ENCODE results near the gene HGS.

Gene HGS

DNA sequence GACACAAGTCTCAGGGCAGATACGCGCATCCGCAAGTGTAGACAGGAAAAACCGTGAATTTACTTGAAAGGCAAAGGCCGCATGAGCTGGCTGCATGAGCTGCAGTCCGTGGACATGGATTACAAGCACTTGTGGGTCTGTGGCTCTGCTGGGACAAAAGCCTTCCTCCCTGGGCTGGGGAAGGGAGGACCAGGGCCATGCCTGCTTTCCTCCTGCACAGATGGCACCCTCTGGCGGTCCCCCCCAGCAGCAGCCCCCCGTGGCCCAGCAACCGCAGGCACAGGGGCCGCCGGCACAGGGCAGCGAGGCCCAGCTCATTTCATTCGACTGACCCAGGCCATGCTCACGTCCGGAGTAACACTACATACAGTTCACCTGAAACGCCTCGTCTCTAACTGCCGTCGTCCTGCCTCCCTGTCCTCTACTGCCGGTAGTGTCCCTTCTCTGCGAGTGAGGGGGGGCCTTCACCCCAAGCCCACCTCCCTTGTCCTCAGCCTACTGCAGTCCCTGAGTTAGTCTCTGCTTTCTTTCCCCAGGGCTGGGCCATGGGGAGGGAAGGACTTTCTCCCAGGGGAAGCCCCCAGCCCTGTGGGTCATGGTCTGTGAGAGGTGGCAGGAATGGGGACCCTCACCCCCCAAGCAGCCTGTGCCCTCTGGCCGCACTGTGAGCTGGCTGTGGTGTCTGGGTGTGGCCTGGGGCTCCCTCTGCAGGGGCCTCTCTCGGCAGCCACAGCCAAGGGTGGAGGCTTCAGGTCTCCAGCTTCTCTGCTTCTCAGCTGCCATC is 17.7 kb downstream of the HGS start:
- DNase-seq (ENCODE audit: low read depth) = no peak
- TF ChIP-seq, protein P1, sequence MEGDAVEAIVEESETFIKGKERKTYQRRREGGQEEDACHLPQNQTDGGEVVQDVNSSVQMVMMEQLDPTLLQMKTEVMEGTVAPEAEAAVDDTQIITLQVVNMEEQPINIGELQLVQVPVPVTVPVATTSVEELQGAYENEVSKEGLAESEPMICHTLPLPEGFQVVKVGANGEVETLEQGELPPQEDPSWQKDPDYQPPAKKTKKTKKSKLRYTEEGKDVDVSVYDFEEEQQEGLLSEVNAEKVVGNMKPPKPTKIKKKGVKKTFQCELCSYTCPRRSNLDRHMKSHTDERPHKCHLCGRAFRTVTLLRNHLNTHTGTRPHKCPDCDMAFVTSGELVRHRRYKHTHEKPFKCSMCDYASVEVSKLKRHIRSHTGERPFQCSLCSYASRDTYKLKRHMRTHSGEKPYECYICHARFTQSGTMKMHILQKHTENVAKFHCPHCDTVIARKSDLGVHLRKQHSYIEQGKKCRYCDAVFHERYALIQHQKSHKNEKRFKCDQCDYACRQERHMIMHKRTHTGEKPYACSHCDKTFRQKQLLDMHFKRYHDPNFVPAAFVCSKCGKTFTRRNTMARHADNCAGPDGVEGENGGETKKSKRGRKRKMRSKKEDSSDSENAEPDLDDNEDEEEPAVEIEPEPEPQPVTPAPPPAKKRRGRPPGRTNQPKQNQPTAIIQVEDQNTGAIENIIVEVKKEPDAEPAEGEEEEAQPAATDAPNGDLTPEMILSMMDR (IDR thresholded peaks at IDR 0.05; ENCODE audit: control insufficient read depth, insufficient read depth, low read depth, low read length, missing control alignments) = peak; percentile 7
- peak overlapping the region; percentile 8; the same call in 1 of the 2 replicates for H3K4me3 ChIP-seq (ENCODE audit: control insufficient read depth, low read depth, low read length)

DNA sequence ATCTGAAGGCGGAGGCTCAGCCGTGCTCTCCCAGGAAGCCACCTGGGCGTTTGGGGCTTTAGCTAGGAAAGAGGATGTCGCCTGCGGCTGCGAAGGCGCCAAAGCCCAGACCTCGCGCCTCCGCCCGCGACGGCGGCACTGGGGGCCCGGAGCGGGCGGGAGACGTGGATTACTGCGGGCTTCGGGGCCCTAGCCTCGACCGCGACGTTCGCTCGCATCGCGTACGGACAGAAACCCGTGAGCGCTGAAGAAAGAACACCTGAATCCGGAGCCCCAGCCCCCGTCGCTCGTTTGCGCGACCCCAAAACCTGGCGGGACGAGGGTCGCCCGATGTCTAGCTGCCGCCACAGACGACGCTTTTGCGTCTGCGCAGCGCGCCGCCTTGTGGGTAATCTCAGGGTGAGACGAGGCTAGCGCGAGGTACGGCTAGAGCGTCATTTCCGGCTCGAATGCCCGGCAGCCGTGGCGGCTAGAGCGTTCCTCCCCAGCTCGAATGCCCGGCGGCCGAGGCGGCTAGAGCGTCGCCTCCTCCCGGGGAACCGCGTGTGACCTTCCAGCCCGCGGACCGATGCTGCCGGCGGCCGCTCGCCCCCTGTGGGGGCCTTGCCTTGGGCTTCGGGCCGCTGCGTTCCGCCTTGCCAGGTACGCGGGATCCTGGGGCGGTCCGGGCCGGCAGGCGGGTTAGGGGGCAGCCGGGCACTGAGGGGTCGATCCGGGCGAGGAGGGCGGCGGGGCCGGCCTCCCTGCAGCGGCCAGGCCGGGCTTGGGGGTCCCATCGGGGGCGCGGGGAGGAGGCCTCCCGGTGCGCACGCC is 19.3 kb downstream of the HGS start, which contains the start of gene MRPL12:
MRPL12 (plus strand) TSS at position 434 of the 813 bp plus-strand sequence; CDS start at position 569, 135 bp downstream.
- TF ChIP-seq, protein P1 (IDR thresholded peaks at IDR 0.05; ENCODE audit: control insufficient read depth, insufficient read depth, low read depth, low read length, missing control alignments) = no peak
- peak within 1 kb of the TSS; percentile 77 for H3K4me3 ChIP-seq (ENCODE audit: control insufficient read depth, low read depth, low read length)
- peak; percentile 45 for DNase-seq (ENCODE audit: low read depth)

DNA sequence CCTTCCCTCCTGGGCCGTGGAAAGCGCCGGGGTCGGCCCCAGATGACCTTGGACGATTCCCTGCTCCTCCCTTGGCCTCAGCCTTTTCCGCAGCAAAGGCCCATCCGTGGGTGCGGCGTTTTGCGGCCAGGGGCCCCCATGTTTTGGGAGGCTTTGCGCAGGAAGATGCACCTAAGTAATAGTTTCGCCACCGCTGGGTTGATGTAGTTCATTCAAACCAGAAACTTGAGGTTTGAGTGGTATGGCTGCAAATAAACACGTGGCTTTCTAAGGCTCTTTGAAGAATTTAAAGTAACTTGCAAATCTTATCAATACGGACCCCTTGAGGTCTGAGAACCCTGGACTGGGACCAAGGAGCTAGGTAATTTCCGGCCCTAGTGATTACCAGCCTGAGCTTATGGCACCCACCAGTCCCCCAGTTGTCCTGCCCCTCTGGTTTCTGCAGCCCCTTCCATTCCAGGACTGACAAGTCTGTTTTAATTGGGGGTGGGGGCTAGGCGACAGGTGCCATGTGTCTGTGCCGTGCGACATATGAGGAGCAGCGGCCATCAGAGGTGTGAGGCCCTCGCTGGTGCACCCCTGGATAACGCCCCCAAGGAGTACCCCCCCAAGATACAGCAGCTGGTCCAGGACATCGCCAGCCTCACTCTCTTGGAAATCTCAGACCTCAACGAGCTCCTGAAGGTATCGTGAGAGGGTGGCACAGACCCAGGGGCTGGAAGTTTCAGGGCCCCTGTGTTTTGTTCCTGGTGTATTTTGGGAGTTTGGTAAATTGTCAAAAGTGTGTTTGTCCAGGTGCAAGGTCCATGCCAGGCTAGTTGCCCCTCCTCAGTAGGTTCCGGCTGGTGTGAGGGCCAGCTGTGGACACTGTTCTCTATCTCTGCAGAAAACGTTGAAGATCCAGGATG is 20.2 kb downstream of the HGS start:
- TF ChIP-seq, protein P1 (IDR thresholded peaks at IDR 0.05; ENCODE audit: control insufficient read depth, insufficient read depth, low read depth, low read length, missing control alignments) = no peak
- H3K4me3 ChIP-seq (ENCODE audit: control insufficient read depth, low read depth, low read length) = peak overlapping the region; percentile 77
- no peak for DNase-seq (ENCODE audit: low read depth)

DNA sequence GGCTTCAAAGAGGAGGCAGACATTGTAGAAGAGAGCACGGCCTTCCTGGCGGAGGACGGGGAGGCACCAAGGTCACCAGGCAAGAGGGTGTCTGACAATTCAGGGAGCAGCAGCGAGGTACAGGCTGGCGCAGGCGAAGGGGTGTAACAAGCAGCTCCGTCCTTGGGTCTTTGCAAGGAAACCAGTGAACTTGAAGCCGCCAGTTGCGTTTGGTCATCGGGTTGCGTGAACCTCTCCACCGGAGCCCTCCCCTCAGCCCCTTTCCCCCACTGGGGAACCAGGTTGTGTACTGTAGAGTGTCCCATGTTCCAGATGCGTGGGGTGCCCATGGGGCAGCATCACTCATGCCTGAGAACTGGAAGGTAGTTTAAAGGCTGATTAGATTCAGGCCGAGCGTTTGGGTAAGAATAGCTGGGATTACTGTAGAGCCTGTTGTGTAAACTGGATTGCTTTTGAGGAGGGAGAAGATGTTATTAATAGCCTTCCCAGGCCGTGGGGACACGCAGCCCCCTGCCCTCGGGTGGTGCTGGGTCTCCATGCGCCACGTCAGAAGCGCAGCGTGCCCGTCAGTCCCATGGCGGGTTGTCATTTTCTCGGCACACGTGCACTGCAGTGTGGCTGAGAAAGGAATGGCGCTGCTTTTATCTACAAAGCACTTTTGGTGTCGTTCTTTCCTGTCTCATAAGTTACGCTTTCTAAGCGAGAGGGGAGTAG is 21.9 kb downstream of the HGS start:
- TF ChIP-seq, protein P1 (IDR thresholded peaks at IDR 0.05; ENCODE audit: control insufficient read depth, insufficient read depth, low read depth, low read length, missing control alignments) = no peak
- DNase-seq (ENCODE audit: low read depth) = no peak
- H3K4me3 ChIP-seq (ENCODE audit: control insufficient read depth, low read depth, low read length) = no peak overlapping the region

DNA sequence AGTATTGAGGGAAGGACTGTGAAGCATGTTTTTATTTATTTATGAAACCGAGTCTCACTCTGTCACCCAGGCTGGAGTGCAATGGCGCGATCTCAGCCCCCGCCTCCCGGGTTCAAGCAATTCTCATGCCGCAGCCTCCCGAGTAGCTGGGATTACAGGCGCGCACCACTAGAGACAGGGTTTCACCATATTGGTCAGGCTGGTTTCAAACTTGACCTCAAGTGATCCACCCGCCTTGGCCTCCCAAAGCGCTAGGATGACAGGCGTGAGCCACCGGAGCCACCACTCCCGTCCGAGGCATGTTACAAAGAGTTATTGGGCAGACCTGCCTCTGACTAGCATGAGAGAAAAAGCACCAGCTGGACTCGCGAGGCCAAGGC is 22.4 kb downstream of the HGS start:
- TF ChIP-seq, protein P1 (IDR thresholded peaks at IDR 0.05; ENCODE audit: control insufficient read depth, insufficient read depth, low read depth, low read length, missing control alignments) = no peak
- DNase-seq (ENCODE audit: low read depth) = no peak
- no peak overlapping the region for H3K4me3 ChIP-seq (ENCODE audit: control insufficient read depth, low read depth, low read length)
